GM12864 (cell line): Measurements from ENCODE around the gene LSP1.

Source experiments
- DNase-seq: peaks from one replicate; pipeline ENCODE4 v3.0.0-alpha.2; 2011; ENCODE audit warnings: low read depth
- H3K4me3 ChIP-seq: 2 replicates; pipeline ENCODE4 v1.5.1; 2011; ENCODE audit warnings: mild to moderate bottlenecking, low read depth, low read length, control low read depth
- CTCF ChIP-seq: IDR thresholded peaks from 2 replicates; pipeline ENCODE4 v1.5.1; 2011; ENCODE audit warnings: low read depth, mild to moderate bottlenecking, moderate library complexity, low read length, control low read depth, inconsistent platforms; ENCODE audit errors: missing control alignments

LSP1 gene

GRCh38 chr11:1877211-1878136 lies 24.6 kb downstream of the LSP1 start:
- no peak overlapping the region for H3K4me3 ChIP-seq
- no peak for DNase-seq
- no peak for TF ChIP-seq CTCF

GRCh38 chr11:1878137-1879031 lies 25.5 kb downstream of the LSP1 start:
- H3K4me3 ChIP-seq, result no peak overlapping the region
- no peak for TF ChIP-seq CTCF
- DNase-seq, result no peak

DNA sequence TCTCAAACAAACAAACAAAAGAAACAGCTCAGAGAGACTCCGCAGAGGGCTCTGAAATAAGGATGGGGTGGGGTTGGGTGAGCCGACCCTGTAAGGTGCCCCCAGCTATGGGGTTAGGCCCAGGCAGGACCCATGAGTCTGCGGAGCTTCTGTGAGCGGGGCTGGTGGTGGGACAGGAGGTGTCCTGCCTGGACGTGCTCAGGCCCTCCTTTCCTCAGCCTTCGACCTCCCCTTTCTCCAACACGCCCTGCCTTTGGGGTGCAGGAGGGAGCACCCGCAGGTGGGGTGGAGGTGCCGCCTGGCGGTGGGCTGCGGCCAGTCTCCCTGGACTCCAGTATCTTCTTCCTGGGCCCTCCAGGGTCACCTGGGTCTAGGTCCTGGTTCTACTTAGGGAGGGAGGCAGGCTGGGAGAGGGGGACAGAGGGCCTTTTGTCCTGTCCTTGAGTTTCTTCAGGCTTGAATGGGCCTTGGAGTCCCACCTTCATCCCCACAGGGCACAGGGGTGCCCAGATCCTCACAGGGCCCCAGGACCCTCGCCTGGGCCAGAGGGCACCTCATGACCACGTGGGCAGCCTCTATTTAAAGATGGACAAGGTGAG lies 26.6 kb downstream of the LSP1 start:
- TF ChIP-seq CTCF, result no peak
- no peak overlapping the region for H3K4me3 ChIP-seq
- DNase-seq, result no peak

DNA sequence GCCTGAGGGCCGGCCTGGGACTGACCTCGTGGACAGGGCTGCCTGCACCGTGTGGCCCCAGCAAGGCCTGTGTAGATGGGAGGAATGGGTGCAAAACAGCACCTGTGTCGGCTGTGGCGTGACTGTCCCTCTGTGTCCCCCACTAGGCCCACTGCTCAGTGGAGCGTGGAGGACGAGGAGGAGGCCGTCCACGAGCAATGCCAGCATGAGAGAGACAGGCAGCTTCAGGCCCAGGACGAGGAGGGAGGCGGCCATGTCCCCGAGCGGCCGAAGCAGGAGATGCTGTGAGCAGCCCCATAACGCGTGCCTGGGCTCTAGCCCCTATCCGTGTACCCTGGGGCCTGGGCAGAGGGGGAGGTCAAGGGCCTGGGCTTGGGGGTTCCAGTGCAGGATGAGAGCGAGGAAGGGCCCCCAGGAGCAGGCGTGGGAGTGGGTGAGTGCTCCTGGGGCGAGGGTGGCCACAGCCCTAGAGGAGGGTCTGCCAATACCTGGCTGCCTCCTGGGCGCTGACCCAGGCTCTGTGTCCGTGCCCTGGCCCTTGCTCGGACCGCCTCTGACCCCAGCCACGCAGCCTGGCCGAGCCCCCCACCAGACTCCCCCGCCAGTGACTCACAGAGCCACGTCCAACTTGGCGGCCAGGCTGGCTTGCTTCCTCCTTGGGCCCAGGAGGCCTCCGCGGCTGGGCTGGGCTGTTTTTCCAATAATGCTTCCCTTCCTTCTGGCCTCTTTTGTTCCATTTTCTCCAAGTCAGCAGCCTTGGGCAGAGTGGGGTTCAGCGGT lies 27.2 kb downstream of the LSP1 start:
- no peak overlapping the region for H3K4me3 ChIP-seq
- no peak for DNase-seq
- no peak for TF ChIP-seq CTCF

GRCh38 chr11:1880746-1881441 lies 28.0 kb downstream of the LSP1 start:
- no peak for TF ChIP-seq CTCF
- DNase-seq, result no peak
- H3K4me3 ChIP-seq, result no peak overlapping the region
